GM12878 (cell line): Measurements from ENCODE around the gene PINLYP.

Experiments used
- CBX5 ChIP-seq: sonication (generic); IDR thresholded peaks from 2 replicates; pipeline ENCODE4 v1.6.1; 2016; ENCODE audit warnings: low read depth, moderate library complexity, mild to moderate bottlenecking, inconsistent platforms
- CREM ChIP-seq: IDR thresholded peaks from 2 replicates; pipeline ENCODE4 v1.6.1; 2014; ENCODE audit warnings: antibody characterized with exemption, low read depth
- CTCF ChIP-seq, 3 experiments: IDR thresholded peaks in 2 of 3; conservative IDR thresholded peaks in 1 of 3; 2 replicates each; pipeline ENCODE4 v1.5.1; 2011; ENCODE audit warnings: low read depth in 3 of 3, low read length in 3 of 3, mild to moderate bottlenecking in 3 of 3, control low read depth in 2 of 3, moderate library complexity in 2 of 3, inconsistent platforms in 1 of 3, mixed read lengths in 1 of 3; ENCODE audit not compliant: control insufficient read depth in 2 of 3, insufficient read depth in 1 of 3; ENCODE audit errors: extremely low read depth in 1 of 3
- ELK1 ChIP-seq: IDR thresholded peaks from 2 replicates; pipeline ENCODE4 v1.6.1; 2012; ENCODE audit warnings: low read depth, low read length, improper control_type of control experiment
- GABPA ChIP-seq: IDR thresholded peaks from 2 replicates; pipeline ENCODE4 v1.6.1; 2014; ENCODE audit warnings: antibody characterized with exemption, low read depth, mild to moderate bottlenecking, inconsistent platforms
- POLR2AphosphoS5 ChIP-seq: IDR thresholded peaks from 2 replicates; pipeline ENCODE4 v1.6.1; 2011; ENCODE audit warnings: mild to moderate bottlenecking, low read length, inconsistent platforms
- SUZ12 ChIP-seq: fragments of 200-600 bp; sonication (generic); IDR thresholded peaks from one replicate; pipeline ENCODE4 v1.6.1; 2018; ENCODE audit warnings: antibody characterized with exemption, mild to moderate bottlenecking; ENCODE audit not compliant: unreplicated experiment
- TAF1 ChIP-seq: IDR thresholded peaks from 2 replicates; pipeline ENCODE4 v1.6.1; 2011; ENCODE audit warnings: mild to moderate bottlenecking, low read depth, low read length, borderline replicate concordance
- TCF3 ChIP-seq: IDR thresholded peaks from 2 replicates; pipeline ENCODE4 v1.6.1; 2012; ENCODE audit warnings: low read depth, mild to moderate bottlenecking, low read length, borderline replicate concordance; ENCODE audit not compliant: insufficient read depth

- no peak for TF ChIP-seq CREM
- TF ChIP-seq POLR2AphosphoS5 = no peak
- no peak for TF ChIP-seq ELK1
- TF ChIP-seq GABPA = no peak
- TF ChIP-seq SUZ12 = no peak
- no peak for TF ChIP-seq CBX5
- TF ChIP-seq TAF1 = no peak
- TF ChIP-seq CTCF (IDR thresholded peaks at IDR 0.05 in 2 of 3, conservative IDR thresholded peaks at IDR 0.05 in 1 of 3; ENCODE audit: control insufficient read depth in 2 of 3, extremely low read depth in 1 of 3, insufficient read depth in 1 of 3, low read depth in 3 of 3, low read length in 3 of 3) = no peak
- no peak for TF ChIP-seq TCF3
Observed at GRCh38 chr19:43541920-43542650, 33.5 kb upstream of the PINLYP start.
